IgD-negative memory B cell (primary cell): ENCODE results near the gene LAMA5. TPM values are rescaled to one million over a fixed set of nuclear protein-coding genes. Genes with fewer than 3 reads are reported as not detected.
A peak's percentile ranks its signal among the peaks of the same experiment; 100 is the strongest.

Experiments used
- H3K27ac Mint-ChIP-seq, 3 donors: one replicate each; pipeline ENCODE4 v1.8.0; 2020 to 2022; ENCODE audit warnings: mild to moderate bottlenecking in 3 of 3, mixed read lengths in 3 of 3, moderate library complexity in 1 of 3
- H3K27me3 Mint-ChIP-seq: one replicate; pipeline ENCODE4 v1.8.0; 2021; ENCODE audit warnings: mixed read lengths
- H3K36me3 Mint-ChIP-seq: one replicate; pipeline ENCODE4 v1.8.0; 2020; ENCODE audit warnings: mild to moderate bottlenecking, mixed read lengths
- H3K4me1 Mint-ChIP-seq, 3 donors: one replicate each; pipeline ENCODE4 v1.8.0; 2020 to 2022; ENCODE audit warnings: mixed read lengths in 3 of 3, mild to moderate bottlenecking in 1 of 3
- H3K4me3 Mint-ChIP-seq, 4 donors: one replicate each; pipeline ENCODE4 v1.8.0; 2020 to 2022; ENCODE audit warnings: mild to moderate bottlenecking in 4 of 4, mixed read lengths in 4 of 4, moderate library complexity in 3 of 4
- H3K9me3 Mint-ChIP-seq, 3 donors: one replicate each; pipeline ENCODE4 v1.8.0; 2020 to 2021; ENCODE audit warnings: mixed read lengths in 3 of 3, mild to moderate bottlenecking in 1 of 3
- polyA plus RNA-seq: library from polyadenylated mRNA; unstranded; fragments of 300-500 nt; fragmentation: Illumina TruSeq; gene quantifications from one replicate; pipeline ENCODE4 v1.2.3, GENCODE V29; 2021

Gene LAMA5
- polyA plus RNA-seq, 1 donor from 2014 or later = 10.1 TPM

- Mint-ChIP-seq H3K4me1 (peaks cover 6 to 17% (median 15%) of the 10 kb centered on the region in 3 donors), H3K9me3 (no peaks in the 10 kb centered on the region), H3K36me3 (no peaks in the 10 kb centered on the region), H3K27me3 (peaks cover 3% of the 10 kb centered on the region), H3K4me3 (peak overlapping the region; percentile 72 to 88 (median 84)), H3K27ac (peak overlapping the region in 1 of 3 donors; percentile 65)
Observed at GRCh38 chr20:62406635-62407176, 39.6 kb upstream of the LAMA5 start.

GRCh38 chr20:62405981-62406513, 38.9 kb upstream of the LAMA5 start:
- peak overlapping the region in 1 of 3 donors; percentile 65 for H3K27ac Mint-ChIP-seq
- peaks cover 3% of the 10 kb centered on the region for H3K27me3 Mint-ChIP-seq
- no peaks in the 10 kb centered on the region for H3K9me3 Mint-ChIP-seq
- H3K4me3 Mint-ChIP-seq = peak overlapping the region; percentile 43 to 87 (median 74)
- H3K36me3 Mint-ChIP-seq = no peaks in the 10 kb centered on the region
- H3K4me1 Mint-ChIP-seq = peaks cover 6 to 19% (median 15%) of the 10 kb centered on the region in 3 donors

- H3K9me3 Mint-ChIP-seq = no peaks in the 10 kb centered on the region
- peaks cover 3% of the 10 kb centered on the region for H3K27me3 Mint-ChIP-seq
- peaks cover 6 to 22% (median 17%) of the 10 kb centered on the region in 3 donors for H3K4me1 Mint-ChIP-seq
- peak overlapping the region in 2 of 3 donors; percentile 50 to 71 for H3K27ac Mint-ChIP-seq
- H3K36me3 Mint-ChIP-seq = no peaks in the 10 kb centered on the region
- H3K4me3 Mint-ChIP-seq = peak overlapping the region; percentile 65 to 87 (median 69)
Observed at GRCh38 chr20:62405108-62405980, 38.2 kb upstream of the LAMA5 start.

GRCh38 chr20:62404761-62405107, 37.6 kb upstream of the LAMA5 start:
- Mint-ChIP-seq H3K4me1 (peaks cover 6 to 20% (median 17%) of the 10 kb centered on the region in 3 donors), H3K36me3 (no peaks in the 10 kb centered on the region), H3K9me3 (no peaks in the 10 kb centered on the region), H3K4me3 (peak overlapping the region in 3 of 4 donors; percentile 16 to 66 (median 65)), H3K27ac (no peak overlapping the region), H3K27me3 (no peaks in the 10 kb centered on the region)

GRCh38 chr20:62404112-62404665, 37.1 kb upstream of the LAMA5 start:
- Mint-ChIP-seq H3K27me3 (no peaks in the 10 kb centered on the region), H3K4me1 (peaks cover 6 to 17% (median 15%) of the 10 kb centered on the region in 3 donors), H3K27ac (peak overlapping the region in 1 of 3 donors; percentile 65), H3K36me3 (no peaks in the 10 kb centered on the region), H3K9me3 (no peaks in the 10 kb centered on the region), H3K4me3 (peak overlapping the region in 2 of 4 donors; percentile 16 to 81)

GRCh38 chr20:62403331-62403730, 36.2 kb upstream of the LAMA5 start:
- Mint-ChIP-seq H3K36me3 (no peaks in the 10 kb centered on the region), H3K9me3 (no peaks in the 10 kb centered on the region), H3K4me1 (peaks cover 6 to 17% (median 15%) of the 10 kb centered on the region in 3 donors), H3K27ac (peak overlapping the region in 1 of 3 donors; percentile 65), H3K4me3 (peak overlapping the region in 3 of 4 donors; percentile 68 to 82 (median 81)), H3K27me3 (no peaks in the 10 kb centered on the region)

GRCh38 chr20:62402456-62403150, 35.5 kb upstream of the LAMA5 start:
- Mint-ChIP-seq H3K36me3 (no peaks in the 10 kb centered on the region), H3K9me3 (no peaks in the 10 kb centered on the region), H3K4me1 (peaks cover 4 to 17% (median 13%) of the 10 kb centered on the region in 3 donors), H3K27me3 (no peaks in the 10 kb centered on the region), H3K4me3 (peak overlapping the region in 1 of 4 donors; percentile 81), H3K27ac (no peak overlapping the region)

- Mint-ChIP-seq H3K27ac (peak overlapping the region in 1 of 3 donors; percentile 80), H3K4me1 (peaks cover 0 to 17% (median 13%) of the 10 kb centered on the region in 3 donors), H3K9me3 (no peaks in the 10 kb centered on the region), H3K36me3 (peaks cover 4% of the 10 kb centered on the region), H3K4me3 (peak overlapping the region in 2 of 4 donors; percentile 32 to 60), H3K27me3 (no peaks in the 10 kb centered on the region)
Observed at GRCh38 chr20:62401331-62401779, 34.2 kb upstream of the LAMA5 start.

GRCh38 chr20:62400541-62400940, 33.4 kb upstream of the LAMA5 start:
- H3K27me3 Mint-ChIP-seq = no peaks in the 10 kb centered on the region

GRCh38 chr20:62400021-62400420, 32.9 kb upstream of the LAMA5 start:
- Mint-ChIP-seq H3K9me3 (no peaks in the 10 kb centered on the region), H3K27me3 (no peaks in the 10 kb centered on the region), H3K4me3 (peak overlapping the region in 2 of 4 donors; percentile 49 to 61), H3K4me1 (peaks cover 0 to 8% (median 8%) of the 10 kb centered on the region in 3 donors), H3K36me3 (peaks cover 4% of the 10 kb centered on the region), H3K27ac (no peak overlapping the region)

More at GRCh38 chr20:62400541-62400940, 33.4 kb upstream of the LAMA5 start:
- Mint-ChIP-seq H3K27ac (no peak overlapping the region), H3K36me3 (peaks cover 4% of the 10 kb centered on the region), H3K4me1 (peaks cover 0 to 13% (median 8%) of the 10 kb centered on the region in 3 donors), H3K4me3 (peak overlapping the region in 1 of 4 donors; percentile 32), H3K9me3 (no peaks in the 10 kb centered on the region)

GRCh38 chr20:62398120-62398821, 31.2 kb upstream of the LAMA5 start:
- H3K4me3 Mint-ChIP-seq = no peak overlapping the region
- H3K27me3 Mint-ChIP-seq = no peaks in the 10 kb centered on the region

GRCh38 chr20:62396367-62397239, 29.5 kb upstream of the LAMA5 start:
- H3K4me1 Mint-ChIP-seq = peaks cover 0 to 5% (median 3%) of the 10 kb centered on the region in 3 donors
- peak overlapping the region in 1 of 4 donors; percentile 38 for H3K4me3 Mint-ChIP-seq
- no peak overlapping the region for H3K27ac Mint-ChIP-seq
- no peaks in the 10 kb centered on the region for H3K9me3 Mint-ChIP-seq
- H3K36me3 Mint-ChIP-seq = peaks cover 4% of the 10 kb centered on the region
- H3K27me3 Mint-ChIP-seq = no peaks in the 10 kb centered on the region

More at GRCh38 chr20:62398120-62398821, 31.2 kb upstream of the LAMA5 start:
- Mint-ChIP-seq H3K36me3 (peaks cover 4% of the 10 kb centered on the region), H3K27ac (no peak overlapping the region), H3K4me1 (peaks cover 0 to 6% (median 5%) of the 10 kb centered on the region in 3 donors), H3K9me3 (no peaks in the 10 kb centered on the region)
